ENCODE measurements around the gene CNN1. TPM values are rescaled to one million over a fixed set of nuclear protein-coding genes. Genes with fewer than 3 reads are reported as not detected.
A peak's percentile ranks its signal among the peaks of the same experiment; 100 is the strongest.
"Not testable (repeated sequence)": the region's sequence is repeated elsewhere in the genome, so short reads cannot be mapped to it uniquely, and the experiment has no call there.

The CNN1 gene
- total and polyA plus RNA-seq, 11 donors: 68.6 to 979 (median 164) TPM

- intact Hi-C loops (cut with DNase I): no loop called here
- H3K36me3 ChIP-seq: peaks cover 0 to 5% (median 0%) of the 10 kb centered on the region in 9 donors
- no peaks in the 10 kb centered on the region for H3K9me3 ChIP-seq
- TF ChIP-seq, protein P1, sequence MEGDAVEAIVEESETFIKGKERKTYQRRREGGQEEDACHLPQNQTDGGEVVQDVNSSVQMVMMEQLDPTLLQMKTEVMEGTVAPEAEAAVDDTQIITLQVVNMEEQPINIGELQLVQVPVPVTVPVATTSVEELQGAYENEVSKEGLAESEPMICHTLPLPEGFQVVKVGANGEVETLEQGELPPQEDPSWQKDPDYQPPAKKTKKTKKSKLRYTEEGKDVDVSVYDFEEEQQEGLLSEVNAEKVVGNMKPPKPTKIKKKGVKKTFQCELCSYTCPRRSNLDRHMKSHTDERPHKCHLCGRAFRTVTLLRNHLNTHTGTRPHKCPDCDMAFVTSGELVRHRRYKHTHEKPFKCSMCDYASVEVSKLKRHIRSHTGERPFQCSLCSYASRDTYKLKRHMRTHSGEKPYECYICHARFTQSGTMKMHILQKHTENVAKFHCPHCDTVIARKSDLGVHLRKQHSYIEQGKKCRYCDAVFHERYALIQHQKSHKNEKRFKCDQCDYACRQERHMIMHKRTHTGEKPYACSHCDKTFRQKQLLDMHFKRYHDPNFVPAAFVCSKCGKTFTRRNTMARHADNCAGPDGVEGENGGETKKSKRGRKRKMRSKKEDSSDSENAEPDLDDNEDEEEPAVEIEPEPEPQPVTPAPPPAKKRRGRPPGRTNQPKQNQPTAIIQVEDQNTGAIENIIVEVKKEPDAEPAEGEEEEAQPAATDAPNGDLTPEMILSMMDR (IDR thresholded peaks at IDR 0.05): peak; percentile 39 to 83 (median 60)
- TF ChIP-seq POLR2A (IDR thresholded peaks at IDR 0.05): no peak
- peaks cover 0 to 35% (median 23%) of the 10 kb centered on the region in 12 donors for H3K4me1 ChIP-seq
- peak in 3 of 4 donors; percentile 29 to 49 (median 46) for ATAC-seq
- DNase-seq: no peak
- 15 to 22% (median 19%) methylated on average over 9 of the region's 9 CpGs for WGBS, 4 donors
- no peaks in the 10 kb centered on the region for H3K27me3 ChIP-seq
- no peak overlapping the region for H3K27ac ChIP-seq
- H3K4me3 ChIP-seq: peak overlapping the region in 4 of 12 donors; percentile 78 to 97 (median 90)
Measured at GRCh38 chr19:11560404-11561051, 21.9 kb downstream of the CNN1 start.

DNA sequence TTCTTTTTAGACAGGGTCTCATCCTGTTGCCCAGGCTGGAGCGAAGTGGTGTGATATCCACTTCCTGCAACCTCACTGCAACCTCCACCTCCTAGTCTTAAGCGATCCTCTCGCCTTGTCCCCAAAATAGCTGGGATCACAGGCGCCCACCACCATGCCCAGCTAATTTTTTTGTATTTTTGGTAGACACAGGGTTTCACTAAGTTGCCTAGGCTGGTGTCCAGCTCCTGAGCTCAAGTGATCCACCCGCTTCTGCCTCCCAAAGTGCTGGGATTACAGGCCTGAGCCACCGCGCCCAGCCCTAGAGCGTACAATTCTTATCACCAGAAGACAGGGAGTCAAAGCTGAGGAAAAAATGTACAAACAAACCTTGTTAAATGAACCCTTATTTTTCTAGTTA is 24.9 kb downstream of the CNN1 start:
- no peaks in the 10 kb centered on the region for H3K36me3 ChIP-seq
- TF ChIP-seq POLR2A (IDR thresholded peaks at IDR 0.05): no peak
- TF ChIP-seq, protein P1 (IDR thresholded peaks at IDR 0.05): no peak
- WGBS, 4 donors: 75 to 85% (median 80%) methylated on average over 8 of the region's 8 CpGs

GRCh38 chr19:11564082-11564807 is 25.6 kb downstream of the CNN1 start:
- H3K36me3 ChIP-seq; ATAC-seq; H3K27ac ChIP-seq; H3K9me3 ChIP-seq; DNase-seq; intact Hi-C loops (cut with DNase I); H3K4me3 ChIP-seq; H3K27me3 ChIP-seq: not testable (repeated sequence)
- 86 to 97% (median 96%) methylated on average over 6 of the region's 6 CpGs for WGBS, 4 donors
- H3K4me1 ChIP-seq: peaks cover 0 to 21% (median 10%) of the 10 kb centered on the region in 12 donors

More for the DNA sequence above, 24.9 kb downstream of the CNN1 start:
- Histone ChIP-seq H3K4me3 (no peak overlapping the region), H3K27ac (no peak overlapping the region), H3K4me1 (peaks cover 0 to 19% (median 11%) of the 10 kb centered on the region in 12 donors), H3K27me3 (no peaks in the 10 kb centered on the region), H3K9me3 (no peaks in the 10 kb centered on the region)
- DNase-seq (no peak), ATAC-seq (no peak)
- intact Hi-C loops (cut with DNase I): no loop called here

DNA sequence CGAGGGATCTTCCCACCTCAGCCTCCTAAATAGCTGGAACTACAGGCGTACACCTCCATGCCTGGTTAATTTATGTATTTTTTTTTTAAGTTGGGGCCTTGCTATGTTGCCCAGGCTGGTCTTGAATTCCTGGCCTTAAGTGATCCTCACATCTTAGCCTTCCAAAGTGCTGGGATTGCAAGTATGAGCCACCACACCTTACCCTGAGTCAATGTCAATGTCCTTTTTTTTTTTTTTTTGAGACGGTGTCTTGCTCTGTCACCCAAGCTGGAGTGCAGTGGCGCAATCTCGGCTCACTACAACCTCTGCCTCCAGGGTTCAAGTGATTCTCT is 27.0 kb downstream of the CNN1 start:
- DNase-seq; ATAC-seq; intact Hi-C loops (cut with DNase I); H3K27ac ChIP-seq; H3K9me3 ChIP-seq; H3K4me1 ChIP-seq; H3K4me3 ChIP-seq; H3K27me3 ChIP-seq; H3K36me3 ChIP-seq: not testable (repeated sequence)
- 90 to 94% (median 92%) methylated on average over 5 of the region's 5 CpGs for WGBS, 4 donors

DNA sequence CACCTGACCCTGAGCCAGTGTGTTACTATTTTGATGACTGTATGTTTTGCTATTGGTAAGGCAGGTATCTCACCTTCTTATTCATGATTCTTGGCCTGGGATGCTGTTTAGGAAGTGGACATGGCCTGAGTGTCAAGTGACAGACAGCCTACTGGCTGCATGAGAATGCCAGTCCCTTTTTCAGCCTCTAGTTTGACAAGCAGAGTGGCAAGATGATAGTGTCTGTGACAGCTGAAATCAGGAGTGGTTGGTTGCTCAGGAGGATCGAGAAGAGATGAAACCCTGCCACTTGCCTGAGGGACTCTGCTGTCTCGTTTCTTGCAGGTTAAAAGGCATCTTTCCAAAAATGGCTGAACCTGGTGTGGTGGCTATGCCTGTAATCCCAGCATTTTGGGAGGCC is 27.5 kb downstream of the CNN1 start:
- Histone ChIP-seq H3K9me3 (no peaks in the 10 kb centered on the region), H3K27me3 (no peaks in the 10 kb centered on the region), H3K4me3 (no peak overlapping the region), H3K4me1 (peaks cover 0 to 5% (median 0%) of the 10 kb centered on the region in 12 donors), H3K27ac (no peak overlapping the region), H3K36me3 (no peaks in the 10 kb centered on the region)
- intact Hi-C loops (cut with DNase I): no loop called here
- DNase-seq (no peak), ATAC-seq (no peak)
- TF ChIP-seq, protein P1 (IDR thresholded peaks at IDR 0.05): no peak
- no peak for TF ChIP-seq POLR2A (IDR thresholded peaks at IDR 0.05)
- WGBS, 4 donors: 85 to 90% (median 88%) methylated on average over 2 of the region's 2 CpGs

All from heart left ventricle (tissue), 16 donors.